A673 (cell line): ENCODE data around the gene HBD.

Experiments
- CTCF ChIP-seq: fragments of 300-800, 200-600 bp; sonication (generic); conservative IDR thresholded peaks from 2 replicates; pipeline ENCODE4 v1.5.1; 2017; ENCODE audit warnings: low read depth, mild to moderate bottlenecking, antibody characterized with exemption, low read length, moderate library complexity, mixed read lengths
- EZH2 ChIP-seq: fragments of 200-600 bp; sonication (generic); IDR thresholded peaks from 2 replicates; pipeline ENCODE4 v1.6.1; 2017; ENCODE audit warnings: borderline replicate concordance, low read depth, mild to moderate bottlenecking, mixed read lengths, antibody characterized with exemption, low read length; ENCODE audit not compliant: poor library complexity, severe bottlenecking

- TF ChIP-seq CTCF (no peak), EZH2 (no peak)
These were observed at the start of gene HBD for GRCh38 chr11:5234381-5234834.
